Panc1 (cell line): ENCODE data around the gene PHYHIPL. TPM values are rescaled to one million over a fixed set of nuclear protein-coding genes. Genes with fewer than 3 reads are reported as not detected.

Experiments
- ATAC-seq: fragments of 200-7000 bp; cut with Tn5 transposase; 2 replicates; pipeline ENCODE4 v1.9.1; 2020; ENCODE audit warnings: mild to moderate bottlenecking, moderate library complexity
- BruUV-seq: library from RNA; stranded (reverse); fragments of 400-500 nt; replicated peaks from 2 replicates; lab custom pipeline; 2021; lab: Mats Ljungman, UMichigan
- CTCF ChIA-PET: fragments of 300-600 bp; sonication (Branson Sonifier 250); formaldehyde crosslinking; loops from one replicate; lab custom pipeline; 2022; ENCODE audit warnings: antibody characterized with exemption; lab: Charles Lee
- POLR2A ChIA-PET: fragments of 300-600 bp; sonication (Branson Sonifier 250); formaldehyde crosslinking; loops from one replicate; lab custom pipeline; 2022; ENCODE audit warnings: antibody characterized with exemption; lab: Charles Lee
- DNase-seq: peaks from one replicate; pipeline ENCODE4 v3.0.0-alpha.2; 2010; ENCODE audit warnings: low read depth, low spot score
- H3K27ac ChIP-seq: 2 replicates; pipeline ENCODE4 v1.5.1; 2011; ENCODE audit warnings: mild to moderate bottlenecking, low read length, inconsistent platforms
- H3K27me3 ChIP-seq: fragments of 200-500 bp; sonication (Bioruptor generic); 2 replicates; pipeline ENCODE4 v1.6.0; 2014; ENCODE audit warnings: low read length, inconsistent platforms; ENCODE audit not compliant: control insufficient read depth, insufficient read depth
- H3K36me3 ChIP-seq: fragments of 200-500 bp; sonication (Bioruptor generic); 2 replicates; pipeline ENCODE4 v1.5.1; 2014; ENCODE audit warnings: inconsistent platforms, mild to moderate bottlenecking, low read length, moderate library complexity; ENCODE audit not compliant: control insufficient read depth, insufficient read depth
- H3K4me1 ChIP-seq: 2 replicates; pipeline ENCODE4 v1.5.1; 2011; ENCODE audit warnings: inconsistent platforms, mild to moderate bottlenecking, low read length, moderate library complexity; ENCODE audit not compliant: control insufficient read depth, insufficient read depth
- H3K4me3 ChIP-seq, 2 experiments: 2 replicates each; pipeline ENCODE4 v1.5.1; 2011 to 2012; ENCODE audit warnings: low read depth in 2 of 2, low read length in 2 of 2, mild to moderate bottlenecking in 2 of 2, inconsistent platforms in 1 of 2, moderate library complexity in 1 of 2
- H3K9me3 ChIP-seq: fragments of 200-500 bp; sonication (Bioruptor generic); 2 replicates; pipeline ENCODE4 v1.5.1; 2014; ENCODE audit warnings: low read depth, mild to moderate bottlenecking, inconsistent platforms, low read length, moderate library complexity; ENCODE audit not compliant: control insufficient read depth, insufficient read depth
- POLR2AphosphoS5 ChIP-seq: IDR thresholded peaks from 2 replicates; pipeline ENCODE4 v1.6.1; 2012; ENCODE audit warnings: mild to moderate bottlenecking, low read depth, low read length, moderate library complexity
- SIN3A ChIP-seq: IDR thresholded peaks from 2 replicates; pipeline ENCODE4 v1.6.1; 2012; ENCODE audit warnings: low read depth, mild to moderate bottlenecking, low read length, moderate library complexity, borderline replicate concordance; ENCODE audit not compliant: insufficient read depth
- TCF7L2 ChIP-seq: IDR thresholded peaks from 2 replicates; pipeline ENCODE4 v1.6.1; 2011; ENCODE audit warnings: mild to moderate bottlenecking, low read depth, low read length, inconsistent platforms
- in situ Hi-C: cut with HindIII; loops from 2 replicates; pipeline ENCODE4 v1.10.0; 2016; ENCODE audit warnings: low sequenced_read_pairs, low pct_unique_long_range_greater_than_20kb
- intact Hi-C: fragments of 100-400 bp; cut with micrococcal nuclease; formaldehyde crosslinking; loops from one replicate; pipeline ENCODE4 v1.10.0; 2022; ENCODE audit not compliant: unreplicated experiment
- total RNA-seq: library from RNA; stranded (reverse); gene quantifications from one replicate; pipeline ENCODE4 v1.2.1, GENCODE V29; 2021; ENCODE audit not compliant: unreplicated experiment
- TF ChIP-seq, protein P1 (sequence below): fragments of 450-650 bp; IDR thresholded peaks from 2 replicates; pipeline ENCODE4 v1.5.1; 2017; ENCODE audit warnings: mild to moderate bottlenecking
- TF ChIP-seq, protein P2 (sequence below), 2 experiments: IDR thresholded peaks; 2 replicates each; pipeline ENCODE4 v1.6.1; 2011 to 2012; ENCODE audit warnings: low read depth in 2 of 2, control low read depth in 1 of 2, low read length in 1 of 2, mild to moderate bottlenecking in 1 of 2, moderate library complexity in 1 of 2; ENCODE audit not compliant: insufficient read depth in 1 of 2

Gene PHYHIPL
- total RNA-seq, 1 experiment from 2014 or later: not detected

DNA sequence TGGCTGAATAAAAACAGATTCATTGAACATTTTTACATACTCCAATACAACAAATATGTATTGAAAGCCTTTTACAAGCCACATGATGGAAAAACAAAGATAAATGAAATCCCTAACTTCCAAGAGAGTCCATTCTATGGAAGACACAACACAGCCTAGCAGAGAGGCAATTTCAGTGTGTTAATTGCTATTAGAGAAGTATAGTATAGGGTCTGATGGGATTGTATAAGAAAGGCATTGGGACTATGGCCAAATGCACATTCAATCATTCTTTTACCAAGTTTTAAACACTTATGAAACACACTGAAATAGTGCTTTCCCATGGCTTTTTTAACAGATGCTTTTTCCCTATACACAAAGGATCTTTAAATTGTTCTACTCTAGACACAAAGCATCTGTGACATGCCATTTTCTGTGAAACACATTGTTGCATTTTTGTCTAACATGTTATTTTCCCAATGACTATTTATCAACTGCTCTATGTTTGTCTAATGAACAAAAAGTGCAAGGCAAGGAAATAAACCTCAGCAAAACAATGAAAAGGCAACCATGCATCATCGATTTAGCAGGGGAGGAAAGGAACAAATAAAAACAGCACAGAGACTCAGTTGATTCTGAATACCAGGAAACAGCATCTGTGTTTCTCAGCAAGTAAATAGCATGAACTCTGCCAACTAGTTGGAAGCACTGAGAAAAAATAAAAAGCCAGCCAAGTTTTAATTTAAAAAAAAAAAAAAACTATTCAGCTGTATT, 42.4 kb upstream of the PHYHIPL start:
- in situ Hi-C loops (no loop called here), intact Hi-C loops (no loop called here)
- CTCF ChIA-PET: no interaction called here
- POLR2A ChIA-PET: interaction anchor here (0.6 kb wide), 1 partner anchor 146 kb away, joined by 3 read pairs; no protein-coding TSS in a partner anchor
- no peaks in the 10 kb centered on the region for H3K27me3 ChIP-seq
- no peaks in the 10 kb centered on the region for H3K9me3 ChIP-seq
- no peak overlapping the region for H3K27ac ChIP-seq
- ATAC-seq (no peak), DNase-seq (no peak)
- H3K36me3 ChIP-seq: no peaks in the 10 kb centered on the region; the same call in 1 of the 2 replicates
- H3K4me3 ChIP-seq: no peak overlapping the region
- TF ChIP-seq, protein P1, sequence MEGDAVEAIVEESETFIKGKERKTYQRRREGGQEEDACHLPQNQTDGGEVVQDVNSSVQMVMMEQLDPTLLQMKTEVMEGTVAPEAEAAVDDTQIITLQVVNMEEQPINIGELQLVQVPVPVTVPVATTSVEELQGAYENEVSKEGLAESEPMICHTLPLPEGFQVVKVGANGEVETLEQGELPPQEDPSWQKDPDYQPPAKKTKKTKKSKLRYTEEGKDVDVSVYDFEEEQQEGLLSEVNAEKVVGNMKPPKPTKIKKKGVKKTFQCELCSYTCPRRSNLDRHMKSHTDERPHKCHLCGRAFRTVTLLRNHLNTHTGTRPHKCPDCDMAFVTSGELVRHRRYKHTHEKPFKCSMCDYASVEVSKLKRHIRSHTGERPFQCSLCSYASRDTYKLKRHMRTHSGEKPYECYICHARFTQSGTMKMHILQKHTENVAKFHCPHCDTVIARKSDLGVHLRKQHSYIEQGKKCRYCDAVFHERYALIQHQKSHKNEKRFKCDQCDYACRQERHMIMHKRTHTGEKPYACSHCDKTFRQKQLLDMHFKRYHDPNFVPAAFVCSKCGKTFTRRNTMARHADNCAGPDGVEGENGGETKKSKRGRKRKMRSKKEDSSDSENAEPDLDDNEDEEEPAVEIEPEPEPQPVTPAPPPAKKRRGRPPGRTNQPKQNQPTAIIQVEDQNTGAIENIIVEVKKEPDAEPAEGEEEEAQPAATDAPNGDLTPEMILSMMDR: no peak
- TF ChIP-seq SIN3A (no peak), POLR2AphosphoS5 (no peak), TCF7L2 (no peak)
- TF ChIP-seq, protein P2, sequence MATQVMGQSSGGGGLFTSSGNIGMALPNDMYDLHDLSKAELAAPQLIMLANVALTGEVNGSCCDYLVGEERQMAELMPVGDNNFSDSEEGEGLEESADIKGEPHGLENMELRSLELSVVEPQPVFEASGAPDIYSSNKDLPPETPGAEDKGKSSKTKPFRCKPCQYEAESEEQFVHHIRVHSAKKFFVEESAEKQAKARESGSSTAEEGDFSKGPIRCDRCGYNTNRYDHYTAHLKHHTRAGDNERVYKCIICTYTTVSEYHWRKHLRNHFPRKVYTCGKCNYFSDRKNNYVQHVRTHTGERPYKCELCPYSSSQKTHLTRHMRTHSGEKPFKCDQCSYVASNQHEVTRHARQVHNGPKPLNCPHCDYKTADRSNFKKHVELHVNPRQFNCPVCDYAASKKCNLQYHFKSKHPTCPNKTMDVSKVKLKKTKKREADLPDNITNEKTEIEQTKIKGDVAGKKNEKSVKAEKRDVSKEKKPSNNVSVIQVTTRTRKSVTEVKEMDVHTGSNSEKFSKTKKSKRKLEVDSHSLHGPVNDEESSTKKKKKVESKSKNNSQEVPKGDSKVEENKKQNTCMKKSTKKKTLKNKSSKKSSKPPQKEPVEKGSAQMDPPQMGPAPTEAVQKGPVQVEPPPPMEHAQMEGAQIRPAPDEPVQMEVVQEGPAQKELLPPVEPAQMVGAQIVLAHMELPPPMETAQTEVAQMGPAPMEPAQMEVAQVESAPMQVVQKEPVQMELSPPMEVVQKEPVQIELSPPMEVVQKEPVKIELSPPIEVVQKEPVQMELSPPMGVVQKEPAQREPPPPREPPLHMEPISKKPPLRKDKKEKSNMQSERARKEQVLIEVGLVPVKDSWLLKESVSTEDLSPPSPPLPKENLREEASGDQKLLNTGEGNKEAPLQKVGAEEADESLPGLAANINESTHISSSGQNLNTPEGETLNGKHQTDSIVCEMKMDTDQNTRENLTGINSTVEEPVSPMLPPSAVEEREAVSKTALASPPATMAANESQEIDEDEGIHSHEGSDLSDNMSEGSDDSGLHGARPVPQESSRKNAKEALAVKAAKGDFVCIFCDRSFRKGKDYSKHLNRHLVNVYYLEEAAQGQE (IDR thresholded peaks at IDR 0.05; ENCODE audit: insufficient read depth in 1 of 2, low read depth in 2 of 2, low read length in 1 of 2): no peak
- H3K4me1 ChIP-seq: no peaks in the 10 kb centered on the region
- BruUV-seq: no TSS peak

DNA sequence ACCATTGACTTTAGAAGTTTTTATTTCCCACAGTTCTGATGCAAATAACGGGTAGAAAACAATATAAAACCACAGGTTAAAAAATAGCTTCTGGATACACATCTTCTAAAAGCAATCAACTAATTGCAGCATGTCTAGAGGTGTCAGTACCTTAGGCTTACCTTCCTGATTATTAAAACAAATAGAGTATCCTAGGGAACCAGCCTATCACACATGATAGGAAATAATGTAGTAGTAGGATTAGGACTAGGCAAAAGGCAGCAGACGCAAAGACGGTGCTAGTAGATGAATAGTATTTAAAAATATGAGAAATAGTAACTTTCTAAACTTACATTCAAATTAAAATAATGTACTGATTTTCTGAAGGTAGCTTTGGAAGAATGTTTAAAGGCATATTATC, 41.7 kb upstream of the PHYHIPL start:
- H3K4me3 ChIP-seq: no peak overlapping the region
- no TSS peak for BruUV-seq
- intact Hi-C loops: no loop called here
- POLR2A ChIA-PET: interaction anchor here (0.6 kb wide), 1 partner anchor 147 kb away, joined by 3 read pairs; no protein-coding TSS in a partner anchor
- CTCF ChIA-PET: no interaction called here
- TF ChIP-seq, protein P2 (IDR thresholded peaks at IDR 0.05; ENCODE audit: insufficient read depth in 1 of 2, low read depth in 2 of 2, low read length in 1 of 2): no peak
- TF ChIP-seq, protein P1: no peak
- no peak for TF ChIP-seq TCF7L2
- TF ChIP-seq POLR2AphosphoS5: no peak
- TF ChIP-seq SIN3A: no peak
- in situ Hi-C loops: no loop called here
- ATAC-seq (no peak), DNase-seq (no peak)
- no peak overlapping the region for H3K27ac ChIP-seq
- H3K36me3 ChIP-seq: no peaks in the 10 kb centered on the region; the same call in 1 of the 2 replicates
- H3K9me3 ChIP-seq: no peaks in the 10 kb centered on the region
- no peaks in the 10 kb centered on the region for H3K4me1 ChIP-seq
- H3K27me3 ChIP-seq: no peaks in the 10 kb centered on the region
